H9 (cell line): ENCODE results near the gene ATE1. TPM values are rescaled to one million over a fixed set of nuclear protein-coding genes. Genes with fewer than 3 reads are reported as not detected.

Experiments used
- DNase-seq: peaks from one replicate; pipeline ENCODE4 v3.0.0-alpha.2; 2017
- H2AFZ ChIP-seq: one replicate; pipeline ENCODE4 v1.6.1; 2013; ENCODE audit warnings: mild to moderate bottlenecking, low read length, control low read depth, moderate library complexity
- H2AK5ac ChIP-seq: 2 replicates; pipeline ENCODE4 v1.6.1; 2013; ENCODE audit warnings: low read length, control low read depth, mixed read lengths; ENCODE audit not compliant: insufficient read length
- H2BK120ac ChIP-seq: one replicate; pipeline ENCODE4 v1.6.1; 2013; ENCODE audit warnings: low read depth, mild to moderate bottlenecking, low read length, control low read depth, inconsistent platforms; ENCODE audit not compliant: poor library complexity, severe bottlenecking
- H2BK12ac ChIP-seq: 2 replicates; pipeline ENCODE4 v1.6.1; 2013; ENCODE audit warnings: low read length, control low read depth, mixed read lengths, low read depth; ENCODE audit not compliant: insufficient read length
- H2BK15ac ChIP-seq: 2 replicates; pipeline ENCODE4 v1.6.1; 2013; ENCODE audit warnings: low read depth, low read length, control low read depth
- H2BK20ac ChIP-seq: one replicate; pipeline ENCODE4 v1.6.1; 2013; ENCODE audit warnings: low read depth, mild to moderate bottlenecking, low read length, control low read depth, inconsistent platforms; ENCODE audit not compliant: poor library complexity, severe bottlenecking
- H2BK5ac ChIP-seq: 2 replicates; pipeline ENCODE4 v1.6.1; 2013; ENCODE audit warnings: low read length, control low read depth, mixed read lengths; ENCODE audit not compliant: insufficient read length
- H3K14ac ChIP-seq: 2 replicates; pipeline ENCODE4 v1.6.1; 2013; ENCODE audit warnings: low read length, control low read depth; ENCODE audit not compliant: insufficient read depth
- H3K18ac ChIP-seq: 2 replicates; pipeline ENCODE4 v1.6.1; 2013; ENCODE audit warnings: low read depth, mild to moderate bottlenecking, mixed read lengths, low read length, control low read depth; ENCODE audit not compliant: insufficient read length
- H3K23ac ChIP-seq: 2 replicates; pipeline ENCODE4 v1.6.1; 2013; ENCODE audit warnings: low read length, control low read depth, mixed read lengths, low read depth; ENCODE audit not compliant: insufficient read length
- H3K23me2 ChIP-seq: 2 replicates; pipeline ENCODE4 v1.6.1; 2013; ENCODE audit warnings: low read depth, mild to moderate bottlenecking, mixed read lengths, low read length, control low read depth; ENCODE audit not compliant: insufficient read length, poor library complexity, severe bottlenecking
- H3K27ac ChIP-seq: 2 replicates; pipeline ENCODE4 v1.5.1; 2013; ENCODE audit warnings: low read length, control low read depth, mixed read lengths, low read depth; ENCODE audit not compliant: insufficient read length
- H3K27me3 ChIP-seq: 2 replicates; pipeline ENCODE4 v1.6.1; 2013; ENCODE audit warnings: low read length, control low read depth, inconsistent platforms; ENCODE audit not compliant: insufficient read depth
- H3K4ac ChIP-seq: 2 replicates; pipeline ENCODE4 v1.6.1; 2013; ENCODE audit warnings: low read depth, mild to moderate bottlenecking, control low read depth, inconsistent platforms, low read length, moderate library complexity
- H3K4me1 ChIP-seq: 2 replicates; pipeline ENCODE4 v1.6.1; 2013; ENCODE audit warnings: low read length, control low read depth, inconsistent platforms; ENCODE audit not compliant: insufficient read depth
- H3K4me2 ChIP-seq: 2 replicates; pipeline ENCODE4 v1.6.1; 2013; ENCODE audit warnings: low read length, control low read depth, mixed read lengths; ENCODE audit not compliant: insufficient read length, insufficient read depth
- H3K56ac ChIP-seq: 2 replicates; pipeline ENCODE4 v1.6.1; 2013; ENCODE audit warnings: low read depth, mild to moderate bottlenecking, mixed read lengths, low read length, control low read depth; ENCODE audit not compliant: insufficient read length
- H3K79me1 ChIP-seq: 2 replicates; pipeline ENCODE4 v1.6.1; 2013; ENCODE audit warnings: low read depth, mild to moderate bottlenecking, moderate library complexity, low read length, control low read depth, inconsistent platforms; ENCODE audit not compliant: insufficient read depth, poor library complexity, severe bottlenecking
- H3K79me2 ChIP-seq: 2 replicates; pipeline ENCODE4 v1.6.1; 2013; ENCODE audit warnings: low read length, control low read depth, inconsistent platforms; ENCODE audit not compliant: insufficient read depth
- H3K9ac ChIP-seq: 2 replicates; pipeline ENCODE4 v1.6.1; 2013; ENCODE audit warnings: low read length, control low read depth, mixed read lengths; ENCODE audit not compliant: insufficient read length; ENCODE audit errors: extremely low read depth
- H3K9me3 ChIP-seq: one replicate; pipeline ENCODE4 v1.6.1; 2013; ENCODE audit warnings: low read depth, low read length, inconsistent platforms; ENCODE audit not compliant: control insufficient read depth
- H3T11ph ChIP-seq: one replicate; pipeline ENCODE4 v1.6.1; 2013; ENCODE audit warnings: mild to moderate bottlenecking, low read length, control low read depth, inconsistent platforms
- H4K20me1 ChIP-seq: one replicate; pipeline ENCODE4 v1.6.1; 2013; ENCODE audit not compliant: control insufficient read depth, insufficient read length, insufficient read depth
- H4K5ac ChIP-seq: 2 replicates; pipeline ENCODE4 v1.6.1; 2013; ENCODE audit warnings: low read depth, mild to moderate bottlenecking, mixed read lengths, low read length, control low read depth; ENCODE audit not compliant: insufficient read length
- H4K8ac ChIP-seq: replicated peaks from 2 replicates; pipeline ENCODE4 v1.6.1; 2013; ENCODE audit warnings: low read length, control low read depth, mixed read lengths, low read depth; ENCODE audit not compliant: insufficient read length
- H4K91ac ChIP-seq: 2 replicates; pipeline ENCODE4 v1.6.1; 2013; ENCODE audit warnings: low read depth, mild to moderate bottlenecking, moderate library complexity, mixed read lengths, low read length, control low read depth; ENCODE audit not compliant: insufficient read length
- H3K27ac Mint-ChIP-seq, 3 experiments: 2 replicates in 2 of 3; 3 replicates in 1 of 3; pipeline ENCODE4 v1.8.0; 2020 to 2021; ENCODE audit warnings: mixed read lengths in 3 of 3, mild to moderate bottlenecking in 1 of 3, moderate library complexity in 1 of 3
- H3K27me3 Mint-ChIP-seq: 2 replicates; pipeline ENCODE4 v1.8.0; 2021; ENCODE audit warnings: low read depth, mild to moderate bottlenecking, moderate library complexity, mixed read lengths
- H3K36me3 Mint-ChIP-seq, 3 experiments: 2 replicates in 2 of 3; 3 replicates in 1 of 3; pipeline ENCODE4 v1.8.0; 2020 to 2021; ENCODE audit warnings: low read depth in 3 of 3, mixed read lengths in 3 of 3; ENCODE audit not compliant: insufficient read depth in 1 of 3
- H3K4me1 Mint-ChIP-seq, 2 experiments: 2 replicates each; pipeline ENCODE4 v1.8.0; 2020; ENCODE audit warnings: mixed read lengths in 2 of 2
- H3K4me3 Mint-ChIP-seq, 2 experiments: 2 replicates in 1 of 2; 3 replicates in 1 of 2; pipeline ENCODE4 v1.8.0; 2020 to 2021; ENCODE audit warnings: mild to moderate bottlenecking in 2 of 2, mixed read lengths in 2 of 2, moderate library complexity in 1 of 2
- H3K9me3 Mint-ChIP-seq, 2 experiments: 2 replicates in 1 of 2; 3 replicates in 1 of 2; pipeline ENCODE4 v1.8.0; 2020; ENCODE audit warnings: mild to moderate bottlenecking in 2 of 2, mixed read lengths in 2 of 2, moderate library complexity in 1 of 2
- CTCF ChIP-seq: fragments of 200-600 bp; sonication (generic); conservative IDR thresholded peaks from 3 replicates; pipeline ENCODE4 v1.8.0; 2021; ENCODE audit warnings: antibody characterized with exemption, mild to moderate bottlenecking
- WGBS: extraction: QIAGEN DNeasy Blood & Tissue Kit; methylation state at CpG from one replicate; pipeline ENCODE4 v1.1.7; 2013; ENCODE audit warnings: missing lambda C conversion rate, low lambda C conversion rate, mixed read lengths; ENCODE audit not compliant: insufficient read length; ENCODE audit errors: extremely low coverage; 5-methylcytosine and 5-hydroxymethylcytosine counted together
- total RNA-seq: library from RNA; stranded (reverse); gene quantifications from 2 replicates; pipeline ENCODE4 v1.2.1, GENCODE V29; 2021

Gene ATE1
- total RNA-seq, 1 experiment from 2014 or later, result 29.0 TPM

DNA sequence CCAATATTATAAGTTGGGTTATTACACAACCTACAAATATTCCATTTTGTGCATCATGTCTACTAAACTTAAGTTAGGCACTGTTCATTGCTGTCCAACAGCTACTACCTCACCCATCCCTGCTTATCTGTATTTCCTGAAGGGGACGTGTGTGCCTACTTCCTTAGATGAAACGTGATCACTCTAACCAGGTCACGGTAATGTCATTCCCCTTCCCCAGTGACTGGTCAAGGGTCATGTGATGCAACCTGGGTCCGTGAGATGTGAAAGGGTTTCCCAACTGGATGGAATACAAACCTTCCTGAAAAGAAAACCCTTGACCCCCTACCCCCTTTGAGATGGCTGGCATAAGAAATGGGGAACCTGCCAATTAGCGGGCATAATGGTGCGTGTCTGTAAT is 48.8 kb upstream of the ATE1 start:
- no CpG with 5 or more reads among the region's 6 CpGs for WGBS
- no peak overlapping the region for H3K27ac ChIP-seq
- peaks cover 18% of the 10 kb centered on the region for H3K9me3 ChIP-seq
- no peak overlapping the region for H4K5ac ChIP-seq
- H3K23ac ChIP-seq, result no peak overlapping the region
- no peak overlapping the region for H2BK120ac ChIP-seq
- H2BK15ac ChIP-seq, result no peak overlapping the region
- H3K9me3 Mint-ChIP-seq, result peaks cover 20 to 29% of the 10 kb centered on the region in 2 experiments
- no peak overlapping the region for H2AK5ac ChIP-seq
- no peak overlapping the region for H3K4me3 Mint-ChIP-seq
- H3K27me3 Mint-ChIP-seq, result peaks cover 10% of the 10 kb centered on the region
- H3K79me2 ChIP-seq, result peaks cover 2% of the 10 kb centered on the region; the same call in 1 of the 2 replicates
- no peak overlapping the region for H2BK12ac ChIP-seq
- TF ChIP-seq CTCF, result no peak
- no peak overlapping the region for H3K18ac ChIP-seq
- H3K14ac ChIP-seq, result no peak overlapping the region
- peaks cover 11 to 15% of the 10 kb centered on the region in 2 experiments for H3K4me1 Mint-ChIP-seq
- no peaks in the 10 kb centered on the region for H3K27me3 ChIP-seq
- no peak overlapping the region for H3K9ac ChIP-seq
- no peaks in the 10 kb centered on the region for H4K20me1 ChIP-seq
- peaks cover 6% of the 10 kb centered on the region for H3K23me2 ChIP-seq
- no peak overlapping the region for H4K91ac ChIP-seq
- no peak overlapping the region for H3K4ac ChIP-seq
- no peaks in the 10 kb centered on the region; the same call in 1 of the 2 replicates for H3K4me1 ChIP-seq
- H2AFZ ChIP-seq, result no peak overlapping the region
- no peak for DNase-seq
- H3K79me1 ChIP-seq, result no peaks in the 10 kb centered on the region
- peaks cover 19 to 37% (median 34%) of the 10 kb centered on the region in 3 experiments for H3K36me3 Mint-ChIP-seq
- H3K4me2 ChIP-seq, result no peak overlapping the region
- H2BK20ac ChIP-seq, result no peak overlapping the region
- H4K8ac ChIP-seq, result no peak overlapping the region
- H3K27ac Mint-ChIP-seq, result no peak overlapping the region
- H2BK5ac ChIP-seq, result no peak overlapping the region
- H3T11ph ChIP-seq, result no peak overlapping the region
- no peak overlapping the region for H3K56ac ChIP-seq
